HTR-8/SVneo (cell line): ENCODE measurements around the gene PLN.
A peak's percentile ranks its signal among the peaks of the same experiment; 100 is the strongest.

Experiments
- DNase-seq: peaks from one replicate; pipeline ENCODE4 v3.0.0; 2011; ENCODE audit warnings: low spot score, mixed read lengths; ENCODE audit not compliant: insufficient read length
- FAIRE-seq: peaks from 2 replicates; lab custom pipeline; 2011; peaks lifted over from hg19 to GRCh38; lab: Jason Lieb, UNC

PLN gene

GRCh38 chr6:118574051-118574865, 26.2 kb downstream of the PLN start:
- DNase-seq (no peak), FAIRE-seq (no peak)

- no peak for FAIRE-seq
Observed at GRCh38 chr6:118577972-118578371, 29.9 kb downstream of the PLN start.

GRCh38 chr6:118578617-118579016, 30.5 kb downstream of the PLN start:
- FAIRE-seq: no peak
- no peak for DNase-seq

More at GRCh38 chr6:118577972-118578371, 29.9 kb downstream of the PLN start:
- no peak for DNase-seq

GRCh38 chr6:118579786-118580185, 31.7 kb downstream of the PLN start:
- no peak for DNase-seq
- FAIRE-seq: no peak

- FAIRE-seq (no peak), DNase-seq (peak; percentile 33)
Observed at GRCh38 chr6:118580585-118581419, 32.7 kb downstream of the PLN start.

- FAIRE-seq (no peak), DNase-seq (peak; percentile 18)
Observed at GRCh38 chr6:118581489-118581959, 33.4 kb downstream of the PLN start.

GRCh38 chr6:118584911-118585310, 36.8 kb downstream of the PLN start:
- no peak for DNase-seq
- no peak for FAIRE-seq

GRCh38 chr6:118586746-118587485, 38.8 kb downstream of the PLN start:
- DNase-seq: no peak
- no peak for FAIRE-seq

- FAIRE-seq (no peak), DNase-seq (no peak)
Observed at GRCh38 chr6:118588626-118589025, 40.5 kb downstream of the PLN start.

GRCh38 chr6:118589186-118589585, 41.1 kb downstream of the PLN start:
- FAIRE-seq (no peak), DNase-seq (no peak)

GRCh38 chr6:118589649-118590365, 41.7 kb downstream of the PLN start:
- no peak for DNase-seq
- FAIRE-seq: no peak

GRCh38 chr6:118591897-118592296, 43.8 kb downstream of the PLN start:
- FAIRE-seq (no peak), DNase-seq (no peak)

GRCh38 chr6:118594877-118595276, 46.8 kb downstream of the PLN start:
- FAIRE-seq (no peak), DNase-seq (no peak)

GRCh38 chr6:118596774-118597320, 48.8 kb downstream of the PLN start:
- no peak for FAIRE-seq
- DNase-seq: no peak

- FAIRE-seq (no peak), DNase-seq (no peak)
Observed at GRCh38 chr6:118597636-118598035, 49.5 kb downstream of the PLN start.

GRCh38 chr6:118598324-118598723, 50.2 kb downstream of the PLN start:
- DNase-seq (no peak), FAIRE-seq (no peak)

- no peak for DNase-seq
- no peak for FAIRE-seq
Observed at GRCh38 chr6:118602300-118602699, 54.2 kb downstream of the PLN start.

- FAIRE-seq (no peak), DNase-seq (no peak)
Observed at GRCh38 chr6:118603372-118603771, 55.3 kb downstream of the PLN start.

- no peak for DNase-seq
- no peak for FAIRE-seq
Observed at GRCh38 chr6:118606268-118606667, 58.2 kb downstream of the PLN start.

- no peak for FAIRE-seq
Observed at GRCh38 chr6:118606858-118607257, 58.8 kb downstream of the PLN start.

More at GRCh38 chr6:118606858-118607257, 58.8 kb downstream of the PLN start:
- no peak for DNase-seq
